Panc1 (cell line): Measurements from ENCODE around the gene NT5M.

Experiments
- CTCF ChIP-seq: fragments of 450-650 bp; IDR thresholded peaks from 2 replicates; pipeline ENCODE4 v1.5.1; 2017; ENCODE audit warnings: mild to moderate bottlenecking
- POLR2AphosphoS5 ChIP-seq: IDR thresholded peaks from 2 replicates; pipeline ENCODE4 v1.6.1; 2012; ENCODE audit warnings: mild to moderate bottlenecking, low read depth, low read length, moderate library complexity
- REST ChIP-seq, 2 experiments: IDR thresholded peaks; 2 replicates each; pipeline ENCODE4 v1.6.1; 2011 to 2012; ENCODE audit warnings: low read depth in 2 of 2, control low read depth in 1 of 2, low read length in 1 of 2, mild to moderate bottlenecking in 1 of 2, moderate library complexity in 1 of 2; ENCODE audit not compliant: insufficient read depth in 1 of 2

GRCh38 chr17:17366235-17366634 lies 63.1 kb downstream of the NT5M start:
- TF ChIP-seq CTCF (no peak), POLR2AphosphoS5 (no peak), REST (IDR thresholded peaks at IDR 0.05; ENCODE audit: insufficient read depth in 1 of 2, low read depth in 2 of 2, low read length in 1 of 2) (no peak)
